GM19238 (cell line): Measurements from ENCODE around the gene NBDY.
"Not testable (repeated sequence)": the region's sequence is repeated elsewhere in the genome, so short reads cannot be mapped to it uniquely, and the experiment has no call there.

Experiments used
- DNase-seq: peaks from one replicate; pipeline ENCODE4 v3.0.0; 2011; ENCODE audit warnings: low spot score; ENCODE audit not compliant: insufficient read length

Gene NBDY

GRCh38 chrX:56800801-56801200 lies 71.8 kb downstream of the NBDY start:
- DNase-seq = peak; percentile 49

GRCh38 chrX:56802428-56802827 lies 73.4 kb downstream of the NBDY start:
- DNase-seq = no peak

- no peak for DNase-seq
Observed at GRCh38 chrX:56802921-56803849, 74.1 kb downstream of the NBDY start.

GRCh38 chrX:56803850-56804681 lies 75.0 kb downstream of the NBDY start:
- no peak for DNase-seq

GRCh38 chrX:56804867-56805266 lies 75.8 kb downstream of the NBDY start:
- DNase-seq = no peak

- DNase-seq = no peak
Observed at GRCh38 chrX:56805399-56805798, 76.4 kb downstream of the NBDY start.

GRCh38 chrX:56806176-56806575 lies 77.1 kb downstream of the NBDY start:
- not testable (repeated sequence) for DNase-seq

- DNase-seq = no peak
Observed at GRCh38 chrX:56811599-56811998, 82.6 kb downstream of the NBDY start.

- no peak for DNase-seq
Observed at GRCh38 chrX:56812515-56813105, 83.6 kb downstream of the NBDY start.

GRCh38 chrX:56813318-56813837 lies 84.3 kb downstream of the NBDY start:
- no peak for DNase-seq

GRCh38 chrX:56817179-56817578 lies 88.1 kb downstream of the NBDY start:
- DNase-seq = no peak

- no peak for DNase-seq
Observed at GRCh38 chrX:56826020-56826419, 97.0 kb downstream of the NBDY start.

GRCh38 chrX:56833626-56834025 lies 104.6 kb downstream of the NBDY start:
- no peak for DNase-seq

- no peak for DNase-seq
Observed at GRCh38 chrX:56853436-56853835, 124.4 kb downstream of the NBDY start.

- no peak for DNase-seq
Observed at GRCh38 chrX:56857042-56857441, 128.0 kb downstream of the NBDY start.

GRCh38 chrX:56860888-56861287 lies 131.8 kb downstream of the NBDY start:
- no peak for DNase-seq
